HepG2 (cell line): ENCODE data around the gene CYB5R3. TPM values are rescaled to one million over a fixed set of nuclear protein-coding genes. Genes with fewer than 3 reads are reported as not detected.

ENCODE experiments used
- ARID2 ChIP-seq: sonication (generic); formaldehyde crosslinking; IDR thresholded peaks from 2 replicates; pipeline ENCODE4 v1.8.1; 2022; ENCODE audit warnings: mild to moderate bottlenecking, missing genetic modification reagents, borderline replicate concordance
- CHCHD3 ChIP-seq: sonication (generic); formaldehyde crosslinking; IDR thresholded peaks from 2 replicates; pipeline ENCODE4 v1.8.0; 2022; ENCODE audit warnings: mild to moderate bottlenecking, missing genetic modification reagents, moderate library complexity
- GABPA ChIP-seq, 2 experiments: IDR thresholded peaks; 2 replicates each; pipeline ENCODE4 v1.6.1; 2011 to 2016; ENCODE audit warnings: low read depth in 2 of 2, low read length in 1 of 2, missing biosample characterization in 1 of 2, missing genetic modification characterization in 1 of 2
- HDAC1 ChIP-seq: sonication (generic); formaldehyde crosslinking; IDR thresholded peaks from 2 replicates; pipeline ENCODE4 v1.5.1; 2020; ENCODE audit warnings: mild to moderate bottlenecking, missing genetic modification reagents
- HNRNPL ChIP-seq: fragments of 200-400 bp; formaldehyde crosslinking; IDR thresholded peaks from 2 replicates; pipeline ENCODE4 v1.6.1; 2017; ENCODE audit warnings: mild to moderate bottlenecking, low read depth, low read length
- HOXA9 ChIP-seq: sonication (generic); formaldehyde crosslinking; IDR thresholded peaks from 2 replicates; pipeline ENCODE4 v1.8.1; 2022; ENCODE audit warnings: missing genetic modification reagents, mild to moderate bottlenecking, moderate library complexity, borderline replicate concordance
- HOXD1 ChIP-seq: sonication (generic); formaldehyde crosslinking; IDR thresholded peaks from 2 replicates; pipeline ENCODE4 v1.5.0; 2020; ENCODE audit warnings: missing genetic modification reagents
- KAT8 ChIP-seq: IDR thresholded peaks from 2 replicates; pipeline ENCODE4 v1.6.1; 2016; ENCODE audit warnings: missing genetic modification reagents, missing compliant biosample characterization
- KDM3A ChIP-seq: IDR thresholded peaks from 2 replicates; pipeline ENCODE4 v1.6.1; 2018; ENCODE audit warnings: low read depth, missing compliant biosample characterization
- KLF11 ChIP-seq: IDR thresholded peaks from 2 replicates; pipeline ENCODE4 v1.6.1; 2016; ENCODE audit warnings: missing compliant biosample characterization
- MATR3 ChIP-seq: sonication (generic); formaldehyde crosslinking; IDR thresholded peaks from 2 replicates; pipeline ENCODE4 v1.4.0; 2020; ENCODE audit warnings: missing genetic modification reagents
- MXI1 ChIP-seq: IDR thresholded peaks from 3 replicates; pipeline ENCODE4 v1.6.1; 2012; ENCODE audit warnings: low read depth, low read length, inconsistent platforms, borderline replicate concordance
- NCOA1 ChIP-seq: sonication (generic); formaldehyde crosslinking; IDR thresholded peaks from 2 replicates; pipeline ENCODE4 v1.9.0; 2021; ENCODE audit warnings: missing genetic modification reagents
- NR3C1 ChIP-seq: sonication (generic); formaldehyde crosslinking; IDR thresholded peaks from 2 replicates; pipeline ENCODE4 v1.4.0; 2020; ENCODE audit warnings: missing genetic modification reagents
- POLR2AphosphoS2 ChIP-seq: IDR thresholded peaks from 2 replicates; pipeline ENCODE4 v1.6.1; 2011; ENCODE audit warnings: low read depth, low read length, improper control_type of control experiment
- SCMH1 ChIP-seq: sonication (generic); formaldehyde crosslinking; IDR thresholded peaks from 2 replicates; pipeline ENCODE4 v1.9.0; 2021; ENCODE audit warnings: missing genetic modification reagents, mild to moderate bottlenecking, borderline replicate concordance
- ZNF589 ChIP-seq: sonication (generic); formaldehyde crosslinking; conservative IDR thresholded peaks from 2 replicates; pipeline ENCODE4 v1.8.0; 2022; ENCODE audit warnings: mild to moderate bottlenecking, moderate library complexity, missing genetic modification reagents
- ZNF615 ChIP-seq: sonication (generic); formaldehyde crosslinking; IDR thresholded peaks from 2 replicates; pipeline ENCODE4 v1.5.0; 2020; ENCODE audit warnings: mild to moderate bottlenecking, missing genetic modification reagents, borderline replicate concordance
- ZNF616 ChIP-seq: sonication (generic); formaldehyde crosslinking; IDR thresholded peaks from 2 replicates; pipeline ENCODE4 v1.5.0; 2020; ENCODE audit warnings: low read depth, mild to moderate bottlenecking, missing genetic modification reagents
- ZNF83 ChIP-seq: sonication (generic); formaldehyde crosslinking; IDR thresholded peaks from 2 replicates; pipeline ENCODE4 v1.4.0; 2020; ENCODE audit warnings: missing genetic modification reagents, mild to moderate bottlenecking, borderline replicate concordance
- polyA plus RNA-seq, 8 experiments: library from polyadenylated mRNA; depleted of rRNA in 3 of 8; stranded (reverse) in 7 of 8; unstranded in 1 of 8; fragments of >200 nt; fragmentation: Illumina TruSeq in 4 of 8; extraction: Trizol in 4 of 8; gene quantifications; 2 replicates each; pipeline versions ENCODE4 v1.2.1 to v1.2.3, GENCODE V29; 2011 to 2016; ENCODE audit warnings: low read depth in 4 of 8, missing spikeins in 1 of 8, mixed read lengths in 1 of 8; ENCODE audit not compliant: insufficient read depth in 1 of 8
- total RNA-seq, 5 experiments: library from RNA; depleted of rRNA; stranded (reverse); fragments of >200 nt; fragmentation: Illumina TruSeq; extraction: Trizol; gene quantifications; 2 replicates each; pipeline ENCODE4 v1.2.3, GENCODE V29; 2016; ENCODE audit warnings: low read depth in 1 of 5
- TF ChIP-seq, protein P1 (sequence below): IDR thresholded peaks from 2 replicates; pipeline ENCODE4 v1.6.1; 2012; ENCODE audit warnings: low read depth, low read length, improper control_type of control experiment
- TF ChIP-seq, protein P2 (sequence below): IDR thresholded peaks from 2 replicates; pipeline ENCODE4 v1.6.1; 2016; ENCODE audit warnings: missing genetic modification reagents, missing compliant biosample characterization
- TF ChIP-seq, protein P3 (sequence below): sonication (generic); formaldehyde crosslinking; IDR thresholded peaks from 2 replicates; pipeline ENCODE4 v1.4.0; 2020; ENCODE audit warnings: mild to moderate bottlenecking, low read depth, missing genetic modification reagents
- TF ChIP-seq, protein P4 (sequence below): sonication (generic); formaldehyde crosslinking; IDR thresholded peaks from 2 replicates; pipeline ENCODE4 v1.9.0; 2022; ENCODE audit warnings: missing genetic modification reagents, mild to moderate bottlenecking, borderline replicate concordance
- TF ChIP-seq, protein P5 (sequence below): sonication (generic); formaldehyde crosslinking; IDR thresholded peaks from 2 replicates; pipeline ENCODE4 v1.5.0; 2020; ENCODE audit warnings: missing genetic modification reagents, mild to moderate bottlenecking, borderline replicate concordance

Gene CYB5R3
- total and polyA plus RNA-seq, 2 of the 13 experiments (the other 11 are each of a cell fraction or from before 2014, with no cell fraction given), result 32.4 to 305 TPM

DNA sequence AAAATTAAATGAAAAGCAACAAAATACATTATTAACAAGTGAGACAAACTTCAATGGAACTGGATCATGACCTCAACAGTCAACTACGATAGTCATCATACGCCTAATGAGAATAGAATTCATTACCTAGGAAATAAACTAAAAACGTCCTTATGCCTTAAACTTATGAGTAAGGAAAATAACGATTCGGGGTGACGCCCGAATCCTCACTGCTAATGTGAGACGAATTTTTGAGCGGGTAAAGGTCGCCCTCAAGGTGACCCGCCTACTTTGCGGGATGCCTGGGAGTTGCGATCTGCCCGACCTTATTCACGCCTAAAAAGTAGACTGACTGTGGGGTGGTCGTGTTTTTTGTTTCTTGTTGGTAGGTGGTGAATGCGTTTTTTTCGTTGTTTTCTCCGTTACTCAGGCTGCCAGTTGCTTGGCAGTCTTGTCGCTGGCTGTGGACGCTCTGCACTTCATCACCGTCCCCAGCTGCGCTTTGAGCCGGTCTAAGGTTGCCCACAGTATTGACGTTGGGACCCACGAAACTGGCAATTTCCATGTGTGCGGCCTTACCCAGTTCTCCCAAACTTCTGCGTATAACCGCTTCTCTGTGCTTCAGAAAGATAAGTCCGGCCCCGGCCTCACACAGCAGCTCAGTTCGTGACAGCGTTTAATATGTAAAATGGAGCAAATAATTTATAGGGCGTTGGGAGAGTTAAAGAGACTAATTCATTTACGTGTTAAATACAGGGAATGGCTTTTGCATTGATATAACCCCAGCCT lies 33.9 kb downstream of the CYB5R3 start (continued):
- TF ChIP-seq GABPA (IDR thresholded peaks at IDR 0.05; ENCODE audit: low read depth, low read length), result no peak
- peak; percentile 69 for TF ChIP-seq GABPA (CRISPR knock-in tag; IDR thresholded peaks at IDR 0.05; ENCODE audit: low read depth)
- peak; percentile 85; the same call in 1 of the 2 replicates for TF ChIP-seq KAT8 (CRISPR knock-in tag)
- TF ChIP-seq, protein P1, sequence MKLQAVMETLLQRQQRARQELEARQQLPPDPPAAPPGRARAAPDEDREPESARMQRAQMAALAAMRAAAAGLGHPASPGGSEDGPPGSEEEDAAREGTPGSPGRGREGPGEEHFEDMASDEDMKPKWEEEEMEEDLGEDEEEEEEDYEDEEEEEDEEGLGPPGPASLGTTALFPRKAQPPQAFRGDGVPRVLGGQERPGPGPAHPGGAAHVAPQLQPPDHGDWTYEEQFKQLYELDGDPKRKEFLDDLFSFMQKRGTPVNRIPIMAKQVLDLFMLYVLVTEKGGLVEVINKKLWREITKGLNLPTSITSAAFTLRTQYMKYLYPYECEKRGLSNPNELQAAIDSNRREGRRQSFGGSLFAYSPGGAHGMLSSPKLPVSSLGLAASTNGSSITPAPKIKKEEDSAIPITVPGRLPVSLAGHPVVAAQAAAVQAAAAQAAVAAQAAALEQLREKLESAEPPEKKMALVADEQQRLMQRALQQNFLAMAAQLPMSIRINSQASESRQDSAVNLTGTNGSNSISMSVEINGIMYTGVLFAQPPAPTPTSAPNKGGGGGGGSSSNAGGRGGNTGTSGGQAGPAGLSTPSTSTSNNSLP, result no peak; the same call in 1 of the 2 replicates
- no peak for TF ChIP-seq NR3C1 (CRISPR knock-in tag)
- peak; percentile 85; the same call in 1 of the 2 replicates for TF ChIP-seq KLF11 (CRISPR knock-in tag)
- no peak; the same call in 1 of the 2 replicates for TF ChIP-seq ZNF615 (CRISPR knock-in tag)
- peak; percentile 77; the same call in 1 of the 2 replicates for TF ChIP-seq HDAC1 (CRISPR knock-in tag)
- TF ChIP-seq MXI1, result peak; percentile 10; the same call in 1 of the 3 replicates
- peak; percentile 98 for TF ChIP-seq HOXA9 (CRISPR knock-in tag)
- TF ChIP-seq, protein P2, sequence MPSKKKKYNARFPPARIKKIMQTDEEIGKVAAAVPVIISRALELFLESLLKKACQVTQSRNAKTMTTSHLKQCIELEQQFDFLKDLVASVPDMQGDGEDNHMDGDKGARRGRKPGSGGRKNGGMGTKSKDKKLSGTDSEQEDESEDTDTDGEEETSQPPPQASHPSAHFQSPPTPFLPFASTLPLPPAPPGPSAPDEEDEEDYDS (CRISPR knock-in tag), result peak; percentile 100
- no peak for TF ChIP-seq ZNF83
- TF ChIP-seq ZNF589, result peak; percentile 99
- TF ChIP-seq SCMH1 (CRISPR knock-in tag), result no peak
- TF ChIP-seq MATR3 (CRISPR knock-in tag), result no peak
- TF ChIP-seq, protein P3, sequence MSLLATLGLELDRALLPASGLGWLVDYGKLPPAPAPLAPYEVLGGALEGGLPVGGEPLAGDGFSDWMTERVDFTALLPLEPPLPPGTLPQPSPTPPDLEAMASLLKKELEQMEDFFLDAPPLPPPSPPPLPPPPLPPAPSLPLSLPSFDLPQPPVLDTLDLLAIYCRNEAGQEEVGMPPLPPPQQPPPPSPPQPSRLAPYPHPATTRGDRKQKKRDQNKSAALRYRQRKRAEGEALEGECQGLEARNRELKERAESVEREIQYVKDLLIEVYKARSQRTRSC (CRISPR knock-in tag), result 0 out of 2 replicates have a peak, but pooled peaks have one; percentile 76
- peak; percentile 88 for TF ChIP-seq HOXD1
- 0 out of 2 replicates have a peak, but pooled peaks have one; percentile 91 for TF ChIP-seq CHCHD3 (CRISPR knock-in tag)
- TF ChIP-seq ZNF616 (CRISPR knock-in tag), result peak; percentile 0; the same call in 1 of the 2 replicates
- TF ChIP-seq NCOA1 (CRISPR knock-in tag), result no peak
- TF ChIP-seq, protein P4, sequence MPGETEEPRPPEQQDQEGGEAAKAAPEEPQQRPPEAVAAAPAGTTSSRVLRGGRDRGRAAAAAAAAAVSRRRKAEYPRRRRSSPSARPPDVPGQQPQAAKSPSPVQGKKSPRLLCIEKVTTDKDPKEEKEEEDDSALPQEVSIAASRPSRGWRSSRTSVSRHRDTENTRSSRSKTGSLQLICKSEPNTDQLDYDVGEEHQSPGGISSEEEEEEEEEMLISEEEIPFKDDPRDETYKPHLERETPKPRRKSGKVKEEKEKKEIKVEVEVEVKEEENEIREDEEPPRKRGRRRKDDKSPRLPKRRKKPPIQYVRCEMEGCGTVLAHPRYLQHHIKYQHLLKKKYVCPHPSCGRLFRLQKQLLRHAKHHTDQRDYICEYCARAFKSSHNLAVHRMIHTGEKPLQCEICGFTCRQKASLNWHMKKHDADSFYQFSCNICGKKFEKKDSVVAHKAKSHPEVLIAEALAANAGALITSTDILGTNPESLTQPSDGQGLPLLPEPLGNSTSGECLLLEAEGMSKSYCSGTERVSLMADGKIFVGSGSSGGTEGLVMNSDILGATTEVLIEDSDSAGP (CRISPR knock-in tag), result peak; percentile 61; the same call in 1 of the 2 replicates
- peak; percentile 100 for TF ChIP-seq ARID2
- peak; percentile 86 for TF ChIP-seq HNRNPL
- TF ChIP-seq KDM3A (CRISPR knock-in tag), result peak; percentile 97
- TF ChIP-seq POLR2AphosphoS2, result peak; percentile 100
- TF ChIP-seq, protein P5, sequence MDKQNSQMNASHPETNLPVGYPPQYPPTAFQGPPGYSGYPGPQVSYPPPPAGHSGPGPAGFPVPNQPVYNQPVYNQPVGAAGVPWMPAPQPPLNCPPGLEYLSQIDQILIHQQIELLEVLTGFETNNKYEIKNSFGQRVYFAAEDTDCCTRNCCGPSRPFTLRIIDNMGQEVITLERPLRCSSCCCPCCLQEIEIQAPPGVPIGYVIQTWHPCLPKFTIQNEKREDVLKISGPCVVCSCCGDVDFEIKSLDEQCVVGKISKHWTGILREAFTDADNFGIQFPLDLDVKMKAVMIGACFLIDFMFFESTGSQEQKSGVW, result no peak
